OCI-LY1 (cell line): ENCODE measurements around the gene NEMP1.

Experiments used
- CTCF ChIP-seq: fragments of 200-600 bp; sonication (generic), shearing (Covaris generic); IDR thresholded peaks from 2 replicates; pipeline ENCODE4 v1.5.1; 2017; ENCODE audit warnings: mild to moderate bottlenecking, antibody characterized with exemption, low read length, moderate library complexity, mixed read lengths
- EZH2 ChIP-seq: fragments of 200-600 bp; sonication (generic), shearing (Covaris generic); IDR thresholded peaks from 2 replicates; pipeline ENCODE4 v1.8.0; 2017; ENCODE audit warnings: borderline replicate concordance, mixed run types, mild to moderate bottlenecking, antibody characterized with exemption, low read length, moderate library complexity, mixed read lengths

GRCh38 chr12:57011438-57012424 is 66.9 kb downstream of the NEMP1 start:
- no peak for TF ChIP-seq CTCF
- no peak for TF ChIP-seq EZH2
